Loucy (cell line): ENCODE results near the gene ZBTB37.

ENCODE experiments used
- H2AFZ ChIP-seq: fragments of 200-600 bp; sonication (generic); 2 replicates; pipeline ENCODE4 v1.6.0; 2016; ENCODE audit warnings: antibody characterized with exemption, mild to moderate bottlenecking, low read length, moderate library complexity
- H3F3A ChIP-seq: fragments of 200-600 bp; 2 replicates; pipeline ENCODE4 v1.6.0; 2016; ENCODE audit warnings: antibody characterized with exemption, low read depth, mild to moderate bottlenecking
- H3K27me3 ChIP-seq: fragments of 200-600 bp; sonication (generic); 2 replicates; pipeline ENCODE4 v1.6.1; 2014; ENCODE audit warnings: low read length, mild to moderate bottlenecking; ENCODE audit not compliant: insufficient read depth, poor library complexity, severe bottlenecking
- H3K36me3 ChIP-seq: fragments of 200-600 bp; sonication (generic); 2 replicates; pipeline ENCODE4 v1.6.1; 2016; ENCODE audit warnings: low read length; ENCODE audit not compliant: insufficient read depth
- H3K4me1 ChIP-seq: fragments of 200-600 bp; sonication (generic); 2 replicates; pipeline ENCODE4 v1.5.1; 2014; ENCODE audit warnings: low read length, mild to moderate bottlenecking; ENCODE audit not compliant: insufficient read depth, poor library complexity, severe bottlenecking
- H3K4me2 ChIP-seq: fragments of 200-600 bp; sonication (generic); 2 replicates; pipeline ENCODE4 v1.6.0; 2014; ENCODE audit warnings: antibody characterized with exemption, low read length, low read depth, mild to moderate bottlenecking; ENCODE audit not compliant: poor library complexity, severe bottlenecking
- H3K4me3 ChIP-seq: fragments of 200-600 bp; sonication (generic); 2 replicates; pipeline ENCODE4 v1.5.1; 2014; ENCODE audit warnings: low read length, mild to moderate bottlenecking, mixed read lengths; ENCODE audit not compliant: poor library complexity, severe bottlenecking
- H3K79me2 ChIP-seq: fragments of 200-600 bp; sonication (generic); 2 replicates; pipeline ENCODE4 v1.6.1; 2014; ENCODE audit warnings: low read length; ENCODE audit not compliant: insufficient read depth
- H3K9ac ChIP-seq: fragments of 200-600 bp; sonication (generic); 2 replicates; pipeline ENCODE4 v1.6.0; 2014; ENCODE audit warnings: mild to moderate bottlenecking, low read depth, low read length, moderate library complexity; ENCODE audit not compliant: poor library complexity, severe bottlenecking
- H3K9me2 ChIP-seq: fragments of 200-600 bp; sonication (generic); replicated peaks from 2 replicates; pipeline ENCODE4 v1.6.1; 2016; ENCODE audit warnings: low read depth, low read length, mixed read lengths
- H3K9me3 ChIP-seq: fragments of 200-600 bp; sonication (generic); 2 replicates; pipeline ENCODE4 v1.6.1; 2014; ENCODE audit warnings: mild to moderate bottlenecking, antibody characterized with exemption, low read length, low read depth; ENCODE audit not compliant: insufficient read depth
- H4K20me1 ChIP-seq: fragments of 200-600 bp; sonication (generic); 2 replicates; pipeline ENCODE4 v1.6.0; 2014; ENCODE audit warnings: antibody characterized with exemption, low read length, mild to moderate bottlenecking; ENCODE audit not compliant: insufficient read depth, poor library complexity, severe bottlenecking
- EZH2phosphoT487 ChIP-seq: fragments of 200-600 bp; IDR thresholded peaks from 2 replicates; pipeline ENCODE4 v1.6.1; 2018; ENCODE audit warnings: antibody characterized with exemption, mild to moderate bottlenecking, moderate library complexity, borderline replicate concordance
- TF ChIP-seq, protein P1 (sequence below): fragments of 200-600 bp; sonication (generic); conservative IDR thresholded peaks from 2 replicates; pipeline ENCODE4 v1.5.1; 2014; ENCODE audit warnings: mild to moderate bottlenecking, antibody characterized with exemption, low read length

ZBTB37 gene

DNA sequence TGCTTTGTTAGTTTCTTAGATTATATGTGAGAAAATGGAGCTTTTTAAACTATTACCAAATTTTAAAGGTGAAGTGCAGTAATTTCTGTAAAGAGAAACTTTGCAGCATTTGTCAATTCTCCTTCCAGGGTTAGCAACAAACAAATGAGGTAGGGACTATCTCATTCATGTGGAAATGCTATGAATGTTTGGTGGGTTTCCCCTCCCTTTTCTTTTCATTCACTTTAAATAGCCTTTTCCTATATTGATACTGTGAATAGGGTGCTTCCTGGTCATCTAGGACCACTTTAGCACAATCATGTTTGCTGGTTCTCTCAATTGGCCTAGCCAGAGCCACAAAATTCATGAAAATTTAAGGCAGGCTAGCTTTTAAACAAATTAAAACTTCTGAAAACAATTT, 20.6 kb downstream of the ZBTB37 start:
- H3K9me3 ChIP-seq = no peaks in the 10 kb centered on the region
- no peak overlapping the region for H3K4me3 ChIP-seq
- TF ChIP-seq, protein P1, sequence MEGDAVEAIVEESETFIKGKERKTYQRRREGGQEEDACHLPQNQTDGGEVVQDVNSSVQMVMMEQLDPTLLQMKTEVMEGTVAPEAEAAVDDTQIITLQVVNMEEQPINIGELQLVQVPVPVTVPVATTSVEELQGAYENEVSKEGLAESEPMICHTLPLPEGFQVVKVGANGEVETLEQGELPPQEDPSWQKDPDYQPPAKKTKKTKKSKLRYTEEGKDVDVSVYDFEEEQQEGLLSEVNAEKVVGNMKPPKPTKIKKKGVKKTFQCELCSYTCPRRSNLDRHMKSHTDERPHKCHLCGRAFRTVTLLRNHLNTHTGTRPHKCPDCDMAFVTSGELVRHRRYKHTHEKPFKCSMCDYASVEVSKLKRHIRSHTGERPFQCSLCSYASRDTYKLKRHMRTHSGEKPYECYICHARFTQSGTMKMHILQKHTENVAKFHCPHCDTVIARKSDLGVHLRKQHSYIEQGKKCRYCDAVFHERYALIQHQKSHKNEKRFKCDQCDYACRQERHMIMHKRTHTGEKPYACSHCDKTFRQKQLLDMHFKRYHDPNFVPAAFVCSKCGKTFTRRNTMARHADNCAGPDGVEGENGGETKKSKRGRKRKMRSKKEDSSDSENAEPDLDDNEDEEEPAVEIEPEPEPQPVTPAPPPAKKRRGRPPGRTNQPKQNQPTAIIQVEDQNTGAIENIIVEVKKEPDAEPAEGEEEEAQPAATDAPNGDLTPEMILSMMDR = no peak
- TF ChIP-seq EZH2phosphoT487 = no peak
- no peaks in the 10 kb centered on the region for H3K27me3 ChIP-seq
- no peak overlapping the region for H3K4me2 ChIP-seq
- no peaks in the 10 kb centered on the region for H3F3A ChIP-seq
- peaks cover 12% of the 10 kb centered on the region; the same call in 1 of the 2 replicates for H3K36me3 ChIP-seq
- no peaks in the 10 kb centered on the region for H4K20me1 ChIP-seq
- H3K9me2 ChIP-seq = no peaks in the 10 kb centered on the region
- H3K4me1 ChIP-seq = peaks cover 16% of the 10 kb centered on the region
- H3K9ac ChIP-seq = no peak overlapping the region
- no peaks in the 10 kb centered on the region for H3K79me2 ChIP-seq
- no peak overlapping the region for H2AFZ ChIP-seq

DNA sequence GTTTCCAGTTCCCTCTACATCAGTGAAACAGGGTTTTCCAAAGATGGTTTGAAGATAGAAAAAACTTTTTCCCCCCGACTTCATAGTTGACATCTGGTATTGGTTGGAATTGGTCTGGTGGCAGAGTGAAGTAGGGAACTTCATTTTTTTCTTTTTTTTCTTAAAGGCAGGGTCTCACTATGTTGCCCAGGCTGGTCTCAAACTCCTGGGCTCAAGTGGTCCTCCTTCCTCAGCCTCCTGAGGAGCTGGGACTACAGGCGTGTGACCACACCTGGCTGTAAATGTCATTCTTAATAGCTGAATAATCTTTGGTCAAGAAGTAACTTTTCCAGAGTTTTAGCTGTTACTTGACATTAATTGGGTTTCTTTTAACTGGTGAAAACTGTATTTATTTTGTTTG, 21.7 kb downstream of the ZBTB37 start:
- H3K9me3 ChIP-seq = no peaks in the 10 kb centered on the region
- no peak overlapping the region for H3K4me2 ChIP-seq
- no peaks in the 10 kb centered on the region for H4K20me1 ChIP-seq
- no peaks in the 10 kb centered on the region for H3F3A ChIP-seq
- no peaks in the 10 kb centered on the region for H3K79me2 ChIP-seq
- TF ChIP-seq, protein P1 = no peak
- no peak for TF ChIP-seq EZH2phosphoT487
- no peak overlapping the region for H2AFZ ChIP-seq
- no peaks in the 10 kb centered on the region for H3K9me2 ChIP-seq
- no peak overlapping the region for H3K4me3 ChIP-seq
- no peak overlapping the region for H3K9ac ChIP-seq
- peaks cover 12% of the 10 kb centered on the region; the same call in 1 of the 2 replicates for H3K36me3 ChIP-seq
- H3K4me1 ChIP-seq = peaks cover 16% of the 10 kb centered on the region
- no peaks in the 10 kb centered on the region for H3K27me3 ChIP-seq

DNA sequence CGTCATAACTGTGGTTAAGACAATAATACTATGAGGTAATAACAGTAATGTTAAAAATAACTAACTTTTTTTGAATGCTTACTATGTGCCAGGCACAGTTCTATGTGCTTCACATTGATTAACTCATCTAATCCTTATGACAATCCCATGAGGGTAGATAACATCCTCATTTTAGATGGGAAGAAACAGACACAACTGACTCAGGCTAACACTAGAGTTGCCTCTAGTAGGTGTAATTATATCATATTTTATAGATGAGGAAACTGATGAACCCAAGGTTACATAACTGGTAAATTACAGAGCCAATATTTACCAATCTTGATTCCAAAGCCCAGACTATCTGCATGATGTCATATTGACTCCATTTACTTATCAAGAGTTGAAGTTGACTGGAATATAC, 25.4 kb downstream of the ZBTB37 start:
- Histone ChIP-seq H3F3A (no peaks in the 10 kb centered on the region), H2AFZ (no peak overlapping the region), H3K9me3 (no peaks in the 10 kb centered on the region), H3K9me2 (no peaks in the 10 kb centered on the region), H3K79me2 (no peaks in the 10 kb centered on the region), H3K9ac (no peak overlapping the region), H3K36me3 (no peaks in the 10 kb centered on the region), H3K27me3 (no peaks in the 10 kb centered on the region), H3K4me1 (no peaks in the 10 kb centered on the region), H4K20me1 (no peaks in the 10 kb centered on the region), H3K4me3 (no peak overlapping the region), H3K4me2 (no peak overlapping the region)
- TF ChIP-seq EZH2phosphoT487 = no peak

DNA sequence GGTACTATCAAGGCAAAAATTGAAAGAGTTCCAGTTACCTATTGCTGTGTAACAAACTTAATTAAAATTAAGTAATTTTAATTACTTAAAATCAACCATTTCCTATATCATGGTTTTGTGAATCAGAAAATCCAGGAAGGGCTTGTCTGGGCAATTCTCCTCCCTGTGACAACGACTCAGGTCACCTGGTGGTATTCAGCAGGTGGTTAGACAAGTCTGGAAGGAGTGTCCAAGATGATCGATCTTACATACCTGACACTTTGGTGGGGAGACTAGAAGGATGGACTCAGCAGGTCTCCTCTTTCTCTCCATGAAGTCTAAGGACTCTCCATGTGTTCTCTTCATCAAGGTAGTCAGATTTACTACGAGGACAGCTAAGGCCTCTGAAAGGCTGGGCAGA, 26.0 kb downstream of the ZBTB37 start:
- no peak overlapping the region for H3K4me2 ChIP-seq
- H3K27me3 ChIP-seq = no peaks in the 10 kb centered on the region
- no peaks in the 10 kb centered on the region for H3K9me2 ChIP-seq
- H2AFZ ChIP-seq = no peak overlapping the region
- no peaks in the 10 kb centered on the region for H3K9me3 ChIP-seq
- H3K4me3 ChIP-seq = no peak overlapping the region
- no peak for TF ChIP-seq EZH2phosphoT487
- TF ChIP-seq, protein P1 = no peak
- no peaks in the 10 kb centered on the region for H3F3A ChIP-seq
- no peaks in the 10 kb centered on the region for H3K79me2 ChIP-seq
- no peaks in the 10 kb centered on the region for H4K20me1 ChIP-seq
- H3K36me3 ChIP-seq = no peaks in the 10 kb centered on the region
- no peaks in the 10 kb centered on the region for H3K4me1 ChIP-seq
- H3K9ac ChIP-seq = no peak overlapping the region
